SU-DHL-6 (cell line): ENCODE results near the gene RCE1.

ENCODE experiments used
- CTCF ChIP-seq: fragments of 200-600 bp; sonication (generic); IDR thresholded peaks from one replicate; pipeline ENCODE4 v1.5.1; 2017; ENCODE audit warnings: antibody characterized with exemption, mild to moderate bottlenecking, low read length, moderate library complexity; ENCODE audit not compliant: insufficient read depth, poor library complexity, severe bottlenecking
- EZH2phosphoT487 ChIP-seq: fragments of 200-600 bp; sonication (generic), shearing (Covaris generic); conservative IDR thresholded peaks from 2 replicates; pipeline ENCODE4 v1.6.1; 2018; ENCODE audit warnings: mild to moderate bottlenecking, antibody characterized with exemption, low read length, moderate library complexity, mixed read lengths

GRCh38 chr11:66885950-66886440, 42.8 kb downstream of the RCE1 start:
- TF ChIP-seq CTCF (no peak), EZH2phosphoT487 (no peak)
